Aorta (tissue), 5 donors: ENCODE results near the gene TBX3. TPM values are rescaled to one million over a fixed set of nuclear protein-coding genes. Genes with fewer than 3 reads are reported as not detected.
A peak's percentile ranks its signal among the peaks of the same experiment; 100 is the strongest.

Source experiments
- ATAC-seq: fragments of 200-7000 bp; cut with Tn5 transposase; one replicate; pipeline ENCODE4 v1.9.1; 2022; ENCODE audit warnings: moderate library complexity; ENCODE audit not compliant: low FRiP score
- DNase-seq, 2 donors: peaks; one replicate each; pipeline ENCODE4 v3.0.0-alpha.2; 2020
- H3K27ac ChIP-seq, 2 donors: one replicate each; pipeline ENCODE4 v1.5.1; 2013; ENCODE audit warnings: low read length in 2 of 2, mild to moderate bottlenecking in 2 of 2, moderate library complexity in 2 of 2, control low read depth in 1 of 2, inconsistent platforms in 1 of 2, low read depth in 1 of 2
- H3K27me3 ChIP-seq, 2 donors: one replicate each; pipeline ENCODE4 v1.6.1; 2013; ENCODE audit warnings: control low read depth in 1 of 2, low read length in 1 of 2, mild to moderate bottlenecking in 1 of 2, moderate library complexity in 1 of 2; ENCODE audit not compliant: insufficient read depth in 2 of 2, control insufficient read depth in 1 of 2
- H3K36me3 ChIP-seq, 2 donors: one replicate each; pipeline ENCODE4 v1.6.1; 2013; ENCODE audit warnings: control low read depth in 1 of 2, low read length in 1 of 2, mild to moderate bottlenecking in 1 of 2; ENCODE audit not compliant: insufficient read depth in 2 of 2, control insufficient read depth in 1 of 2
- H3K4me1 ChIP-seq, 2 donors: one replicate each; pipeline ENCODE4 v1.6.1; 2013; ENCODE audit warnings: low read length in 2 of 2, control low read depth in 1 of 2, mild to moderate bottlenecking in 1 of 2, moderate library complexity in 1 of 2; ENCODE audit not compliant: insufficient read depth in 2 of 2, control insufficient read depth in 1 of 2
- H3K4me3 ChIP-seq, 2 donors: one replicate each; pipeline ENCODE4 v1.5.1; 2013; ENCODE audit warnings: low read length in 2 of 2, control low read depth in 1 of 2, mild to moderate bottlenecking in 1 of 2
- H3K9me3 ChIP-seq: one replicate; pipeline ENCODE4 v1.6.1; 2013; ENCODE audit warnings: mild to moderate bottlenecking, low read length; ENCODE audit not compliant: control insufficient read depth
- WGBS, 2 donors: extraction: QIAGEN DNeasy Blood & Tissue Kit; methylation state at CpG; one replicate each; pipeline ENCODE4 v1.1.7; 2013; 5-methylcytosine and 5-hydroxymethylcytosine counted together
- intact Hi-C, 2 donors: fragments of 100-400 bp; cut with DNase I; formaldehyde crosslinking; loops; one replicate each; pipeline versions ENCODE4 v1.14.2 to v1.15.0; 2022
- polyA plus RNA-seq, 2 donors: library from polyadenylated mRNA; stranded (reverse); fragments of 200-250 nt; gene quantifications; one replicate each; pipeline ENCODE4 v1.2.3, GENCODE V29; 2013
- total RNA-seq, 2 donors: library from RNA; stranded (reverse); fragmentation: NEBNext Ultra II Directional; extraction: Animal tissue kit (Norgen Biotek cat#: 25700); gene quantifications; one replicate each; pipeline ENCODE4 v1.2.1, GENCODE V29; 2021
- donor health status: healthy with polysubstance abuse.
- donor health status: Bipolar disorder and iron deficiency.
- donor health status: DM: no; HTN: no; CAD: no.
- donor health status: DM: no; HTN: no; CAD: no.
- donor health status: DM: yes; HTN: yes; CAD: no.

Gene TBX3
- total and polyA plus RNA-seq, 4 donors, result 2.2 to 6.8 (median 4.4) TPM

- ATAC-seq, result no peak
- DNase-seq, result no peak
- Histone ChIP-seq H3K4me1 (no peaks in the 10 kb centered on the region), H3K9me3 (no peaks in the 10 kb centered on the region), H3K27ac (no peak overlapping the region), H3K4me3 (no peak overlapping the region), H3K27me3 (peaks cover 0 to 2% of the 10 kb centered on the region in 2 donors), H3K36me3 (no peaks in the 10 kb centered on the region)
- intact Hi-C loops, result no loop called here
- 7 to 15% methylated on average over 6 of the region's 6 CpGs for WGBS, 2 donors
Observed at GRCh38 chr12:114698566-114699163, 14.7 kb upstream of the TBX3 start.

GRCh38 chr12:114697741-114698565 is 14.0 kb upstream of the TBX3 start:
- Histone ChIP-seq H3K9me3 (no peaks in the 10 kb centered on the region), H3K27me3 (peaks cover 0 to 2% of the 10 kb centered on the region in 2 donors), H3K27ac (no peak overlapping the region), H3K4me1 (no peaks in the 10 kb centered on the region), H3K4me3 (no peak overlapping the region), H3K36me3 (no peaks in the 10 kb centered on the region)
- WGBS, 2 donors, result 7 to 9% methylated on average over 55 of the region's 55 CpGs
- DNase-seq (no peak), ATAC-seq (no peak)
- intact Hi-C loops, result no loop called here

GRCh38 chr12:114697243-114697716 is 13.3 kb upstream of the TBX3 start:
- WGBS, 2 donors, result 8 to 10% methylated on average over 23 of the region's 23 CpGs
- DNase-seq, result no peak
- intact Hi-C loops, result no loop called here

GRCh38 chr12:114696443-114697242 is 12.7 kb upstream of the TBX3 start:
- DNase-seq (no peak), ATAC-seq (no peak)
- intact Hi-C loops, result no loop called here
- Histone ChIP-seq H3K36me3 (no peaks in the 10 kb centered on the region), H3K4me1 (no peaks in the 10 kb centered on the region), H3K27me3 (peaks cover 0 to 2% of the 10 kb centered on the region in 2 donors), H3K9me3 (no peaks in the 10 kb centered on the region), H3K27ac (no peak overlapping the region), H3K4me3 (no peak overlapping the region)
- WGBS, 2 donors, result 11 to 16% methylated on average over 34 of the region's 34 CpGs

More at GRCh38 chr12:114697243-114697716, 13.3 kb upstream of the TBX3 start:
- no peaks in the 10 kb centered on the region for H3K9me3 ChIP-seq
- peaks cover 0 to 2% of the 10 kb centered on the region in 2 donors for H3K27me3 ChIP-seq
- H3K27ac ChIP-seq, result no peak overlapping the region
- ATAC-seq, result no peak
- no peak overlapping the region for H3K4me3 ChIP-seq
- no peaks in the 10 kb centered on the region for H3K36me3 ChIP-seq
- no peaks in the 10 kb centered on the region for H3K4me1 ChIP-seq

- H3K27ac ChIP-seq, result no peak overlapping the region
- H3K36me3 ChIP-seq, result no peaks in the 10 kb centered on the region
- no peak for DNase-seq
- 35 to 73% methylated on average over 3 of the region's 3 CpGs for WGBS, 2 donors
- intact Hi-C loops, result no loop called here
- no peak for ATAC-seq
- no peaks in the 10 kb centered on the region for H3K9me3 ChIP-seq
- H3K27me3 ChIP-seq, result peaks cover 0 to 2% of the 10 kb centered on the region in 2 donors
- H3K4me3 ChIP-seq, result no peak overlapping the region
- H3K4me1 ChIP-seq, result no peaks in the 10 kb centered on the region
Observed at GRCh38 chr12:114695305-114695592, 11.3 kb upstream of the TBX3 start.

- peaks cover 0 to 2% of the 10 kb centered on the region in 2 donors for H3K27me3 ChIP-seq
- 35 to 64% methylated on average over 12 of the region's 12 CpGs for WGBS, 2 donors
- ATAC-seq (no peak), DNase-seq (no peak)
- H3K36me3 ChIP-seq, result no peaks in the 10 kb centered on the region
- intact Hi-C loops, result no loop called here
- H3K9me3 ChIP-seq, result no peaks in the 10 kb centered on the region
- no peak overlapping the region for H3K4me3 ChIP-seq
- H3K27ac ChIP-seq, result no peak overlapping the region
- H3K4me1 ChIP-seq, result no peaks in the 10 kb centered on the region
Observed at GRCh38 chr12:114694436-114695304, 10.7 kb upstream of the TBX3 start.

DNA sequence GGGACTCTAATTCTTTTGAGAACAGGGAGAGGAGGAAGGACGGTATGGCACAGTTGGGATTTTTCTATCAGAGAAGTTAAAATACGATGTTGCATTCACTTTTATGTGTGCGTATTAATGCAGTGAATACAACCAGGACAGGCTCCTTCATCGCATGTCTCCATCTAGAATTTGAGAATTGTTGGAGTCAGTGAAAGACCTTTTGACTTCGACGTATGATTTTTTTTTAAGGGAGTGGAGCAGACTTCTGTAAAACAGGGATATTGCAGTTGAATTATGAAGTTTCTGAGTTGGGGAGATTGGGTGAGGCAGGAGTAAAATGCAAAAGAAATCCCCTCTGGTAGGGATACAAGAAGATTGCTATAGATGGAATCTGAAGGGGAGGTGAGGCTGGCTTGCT is 9.6 kb upstream of the TBX3 start:
- 25 to 38% methylated on average over 6 of the region's 6 CpGs for WGBS, 2 donors
- Histone ChIP-seq H3K9me3 (no peaks in the 10 kb centered on the region), H3K36me3 (no peaks in the 10 kb centered on the region), H3K4me3 (no peak overlapping the region), H3K27ac (no peak overlapping the region), H3K4me1 (no peaks in the 10 kb centered on the region), H3K27me3 (peaks cover 0 to 2% of the 10 kb centered on the region in 2 donors)
- intact Hi-C loops, result no loop called here
- DNase-seq (no peak), ATAC-seq (no peak)

GRCh38 chr12:114693059-114693531 is 9.1 kb upstream of the TBX3 start:
- H3K4me3 ChIP-seq, result peak overlapping the region in 1 of 2 donors; percentile 29
- no peak overlapping the region for H3K27ac ChIP-seq
- H3K36me3 ChIP-seq, result no peaks in the 10 kb centered on the region
- H3K27me3 ChIP-seq, result peaks cover 0 to 4% of the 10 kb centered on the region in 2 donors
- intact Hi-C loops, result no loop called here
- no peaks in the 10 kb centered on the region for H3K9me3 ChIP-seq
- ATAC-seq (no peak), DNase-seq (no peak)
- no peaks in the 10 kb centered on the region for H3K4me1 ChIP-seq
- 4 to 8% methylated on average over 13 of the region's 13 CpGs for WGBS, 2 donors
